Measurements from ENCODE around the gene CARD9. TPM values are rescaled to one million over a fixed set of nuclear protein-coding genes. Genes with fewer than 3 reads are reported as not detected.

The CARD9 gene
- total and polyA plus RNA-seq, 10 donors = 5.7 to 25.5 (median 18.2) TPM

GRCh38 chr9:136401173-136401922 lies 27.9 kb upstream of the CARD9 start:
- H3K36me3 ChIP-seq = peaks cover 0 to 62% (median 32%) of the 10 kb centered on the region in 6 donors
- intact Hi-C loops (cut with DNase I; ENCODE audit: low total_unique reads) = no loop called here
- WGBS, 5 donors = 94 to 96% (median 95%) methylated on average over 18 of the region's 18 CpGs
- DNase-seq = no peak
- peaks cover 26 to 73% (median 48%) of the 10 kb centered on the region in 6 donors for H3K4me1 ChIP-seq
- no peak overlapping the region for H3K4me3 ChIP-seq
- no peak overlapping the region for H3K27ac ChIP-seq
- no peaks in the 10 kb centered on the region for H3K9me3 ChIP-seq
- no peaks in the 10 kb centered on the region for H3K27me3 ChIP-seq (replicated peaks in 1 of 7)
- TF ChIP-seq CTCF (IDR thresholded peaks at IDR 0.05 in 8 of 11, conservative IDR thresholded peaks at IDR 0.05 in 3 of 11) (no peak), POLR2A (IDR thresholded peaks at IDR 0.05) (no peak), POLR2AphosphoS5 (IDR thresholded peaks at IDR 0.05) (peak in 2 of 3 donors; percentile 3 to 14)

GRCh38 chr9:136400038-136400834 lies 26.8 kb upstream of the CARD9 start, which contains the start of gene SNAPC4:
TSS of gene SNAPC4 (minus strand) at chr9:136400170. CDS start at chr9:136398428, 1,742 bp downstream.
- Histone ChIP-seq H3K9me3 (no peaks in the 10 kb centered on the region), H3K4me1 (peaks cover 26 to 63% (median 44%) of the 10 kb centered on the region in 6 donors), H3K36me3 (peaks cover 0 to 62% (median 32%) of the 10 kb centered on the region in 6 donors), H3K27me3 (replicated peaks in 1 of 7) (no peaks in the 10 kb centered on the region), H3K4me3 (peak within 1 kb of the TSS; percentile 90 to 100 (median 99)), H3K27ac (peak within 1 kb of the TSS in 6 of 8 donors; percentile 63 to 84 (median 74))
- WGBS, 5 donors = 8 to 16% (median 9%) methylated on average over 36 to 71 of the region's 71 CpGs
- peak; percentile 97 for DNase-seq
- intact Hi-C loops (cut with DNase I; ENCODE audit: low total_unique reads) = no loop called here
- TF ChIP-seq CTCF (IDR thresholded peaks at IDR 0.05 in 8 of 11, conservative IDR thresholded peaks at IDR 0.05 in 3 of 11) (peak; percentile 60 to 98 (median 97)), POLR2AphosphoS5 (IDR thresholded peaks at IDR 0.05) (peak; percentile 88 to 89 (median 89)), POLR2A (IDR thresholded peaks at IDR 0.05) (peak in 1 of 3 donors; percentile 38)

- 1 to 3% (median 2%) methylated on average over 24 to 67 of the region's 67 CpGs for WGBS, 5 donors
- Histone ChIP-seq H3K4me1 (peaks cover 24 to 55% (median 36%) of the 10 kb centered on the region in 6 donors), H3K36me3 (peaks cover 0 to 62% (median 35%) of the 10 kb centered on the region in 6 donors), H3K4me3 (peak overlapping the region; percentile 90 to 100 (median 99)), H3K9me3 (no peaks in the 10 kb centered on the region), H3K27me3 (replicated peaks in 1 of 7) (no peaks in the 10 kb centered on the region), H3K27ac (peak overlapping the region in 6 of 8 donors; percentile 63 to 84 (median 74))
- intact Hi-C loops (cut with DNase I; ENCODE audit: low total_unique reads) = no loop called here
- TF ChIP-seq CTCF (IDR thresholded peaks at IDR 0.05 in 8 of 11, conservative IDR thresholded peaks at IDR 0.05 in 3 of 11) = no peak
- no peak for TF ChIP-seq POLR2AphosphoS5 (IDR thresholded peaks at IDR 0.05)
- TF ChIP-seq POLR2A (IDR thresholded peaks at IDR 0.05) = no peak
- peak; percentile 87 for DNase-seq
These were observed 25.9 kb upstream of the CARD9 start for GRCh38 chr9:136399176-136400037.
